Measurements from ENCODE around the gene RUFY4.
"Not testable (repeated sequence)": the region's sequence is repeated elsewhere in the genome, so short reads cannot be mapped to it uniquely, and the experiment has no call there.

Gene RUFY4

DNA sequence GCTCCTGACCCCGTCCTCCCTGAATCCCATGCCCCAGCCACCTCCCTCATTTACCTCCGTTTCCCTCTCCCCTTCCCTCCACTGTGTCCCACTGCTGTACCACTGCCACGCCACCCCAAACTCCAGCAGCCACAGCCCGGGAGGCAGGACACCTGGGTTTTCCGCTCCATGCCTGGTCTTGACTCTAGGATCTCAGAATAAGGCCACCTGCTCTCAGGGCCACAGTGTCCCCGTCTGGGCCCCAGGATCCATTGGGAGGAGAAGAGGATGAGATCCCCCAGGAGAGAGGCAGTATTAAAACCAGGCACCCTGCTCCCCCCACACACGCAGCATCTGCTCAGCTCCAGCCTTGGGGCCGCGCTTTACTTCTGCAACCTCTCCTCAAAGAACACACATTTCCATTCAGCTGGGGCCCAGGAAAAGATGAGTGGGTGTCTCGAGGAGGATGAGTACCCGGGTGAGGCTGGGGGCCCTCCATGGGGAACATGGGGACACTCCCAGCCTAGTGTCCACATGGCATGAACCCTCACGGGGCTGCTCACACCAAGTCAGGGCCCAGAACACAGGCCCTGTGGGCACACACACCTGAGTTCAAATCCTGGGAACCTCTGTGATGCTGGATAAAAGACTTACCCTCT is 33.5 kb upstream of the RUFY4 start:
- H3K27me3 ChIP-seq (ENCODE audit: low read depth): peaks cover 10% of the 10 kb centered on the region
- DNase-seq (ENCODE audit: low spot score in 2 of 2): no peak
- H3K9me3 ChIP-seq: no peaks in the 10 kb centered on the region
- H3K36me3 ChIP-seq (replicated peaks): no peaks in the 10 kb centered on the region
- H3K4me3 ChIP-seq: no peak overlapping the region
- in situ Hi-C loops (cut with MboI; ENCODE audit: low sequenced_read_pairs): no loop called here
- no peaks in the 10 kb centered on the region for H3K4me1 ChIP-seq

DNA sequence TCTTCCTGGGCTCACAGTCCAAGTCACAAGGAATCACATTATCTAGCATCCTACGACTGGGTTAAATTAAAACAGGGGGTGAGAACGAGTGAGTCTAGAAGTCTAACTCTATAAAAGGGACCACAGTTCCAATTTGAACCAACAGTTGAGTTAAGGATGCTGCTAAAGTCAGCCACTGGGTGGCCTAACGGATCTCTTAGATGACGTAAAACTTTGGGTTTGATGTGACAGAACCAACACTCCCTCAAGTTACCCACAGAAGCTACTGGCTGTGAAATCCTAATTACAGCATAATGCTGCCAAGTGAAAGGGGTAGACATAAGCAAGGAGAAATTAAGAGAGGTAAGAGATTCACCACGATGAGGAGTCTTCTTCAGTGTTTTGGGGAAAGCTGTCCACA is 32.7 kb upstream of the RUFY4 start:
- DNase-seq (ENCODE audit: low spot score in 2 of 2): no peak
- Histone ChIP-seq H3K36me3 (replicated peaks) (no peaks in the 10 kb centered on the region), H3K9me3 (no peaks in the 10 kb centered on the region), H3K4me1 (no peaks in the 10 kb centered on the region), H3K4me3 (no peak overlapping the region), H3K27me3 (ENCODE audit: low read depth) (peaks cover 10% of the 10 kb centered on the region)
- in situ Hi-C loops (cut with MboI; ENCODE audit: low sequenced_read_pairs): no loop called here

DNA sequence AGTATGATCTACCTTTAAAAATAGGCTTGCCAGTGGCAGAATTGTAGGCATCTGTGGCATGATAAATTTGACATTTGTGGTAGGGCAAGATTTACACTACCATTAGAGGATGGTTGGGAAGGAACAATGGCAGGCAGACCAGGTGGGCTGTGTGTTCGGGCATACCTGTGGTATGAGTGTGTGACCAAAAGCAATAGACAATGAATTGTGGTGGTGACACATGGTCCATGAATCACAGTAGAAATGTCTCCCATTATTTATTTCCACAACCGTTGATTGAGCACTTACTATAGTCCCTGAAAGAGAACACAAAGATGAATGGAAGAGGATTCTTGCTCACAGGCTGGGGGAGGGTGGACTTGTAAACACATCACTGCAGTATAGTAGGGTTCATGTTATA is 29.9 kb upstream of the RUFY4 start:
- H3K36me3 ChIP-seq (replicated peaks): no peaks in the 10 kb centered on the region
- no peak overlapping the region for H3K4me3 ChIP-seq
- in situ Hi-C loops (cut with MboI; ENCODE audit: low sequenced_read_pairs): no loop called here
- H3K9me3 ChIP-seq: no peaks in the 10 kb centered on the region
- DNase-seq (ENCODE audit: low spot score in 2 of 2): no peak
- peaks cover 10% of the 10 kb centered on the region for H3K27me3 ChIP-seq (ENCODE audit: low read depth)
- no peaks in the 10 kb centered on the region for H3K4me1 ChIP-seq

DNA sequence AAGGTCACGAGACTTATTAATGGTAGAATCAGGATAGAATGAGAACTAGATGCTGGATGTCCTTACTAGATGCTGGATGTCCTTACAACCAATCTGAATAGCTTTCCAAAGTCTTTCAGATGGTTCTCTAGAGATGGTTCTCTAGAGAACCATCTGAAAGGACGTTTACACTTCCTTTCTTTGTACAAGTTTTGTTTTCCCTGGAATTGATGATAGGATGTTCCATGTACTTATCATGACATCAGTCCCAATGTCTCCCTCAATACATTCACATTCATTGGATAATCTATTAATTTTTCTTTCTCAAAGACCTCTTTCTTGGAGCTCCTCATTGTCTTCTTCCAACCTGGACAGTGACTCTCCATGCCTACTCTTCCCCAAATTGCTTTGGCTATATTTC is 28.2 kb upstream of the RUFY4 start:
- H3K4me1 ChIP-seq: no peaks in the 10 kb centered on the region
- in situ Hi-C loops (cut with MboI; ENCODE audit: low sequenced_read_pairs): no loop called here
- H3K36me3 ChIP-seq (replicated peaks): no peaks in the 10 kb centered on the region
- no peak for DNase-seq (ENCODE audit: low spot score in 2 of 2)
- no peaks in the 10 kb centered on the region for H3K9me3 ChIP-seq
- H3K27me3 ChIP-seq (ENCODE audit: low read depth): peaks cover 10% of the 10 kb centered on the region
- no peak overlapping the region for H3K4me3 ChIP-seq

DNA sequence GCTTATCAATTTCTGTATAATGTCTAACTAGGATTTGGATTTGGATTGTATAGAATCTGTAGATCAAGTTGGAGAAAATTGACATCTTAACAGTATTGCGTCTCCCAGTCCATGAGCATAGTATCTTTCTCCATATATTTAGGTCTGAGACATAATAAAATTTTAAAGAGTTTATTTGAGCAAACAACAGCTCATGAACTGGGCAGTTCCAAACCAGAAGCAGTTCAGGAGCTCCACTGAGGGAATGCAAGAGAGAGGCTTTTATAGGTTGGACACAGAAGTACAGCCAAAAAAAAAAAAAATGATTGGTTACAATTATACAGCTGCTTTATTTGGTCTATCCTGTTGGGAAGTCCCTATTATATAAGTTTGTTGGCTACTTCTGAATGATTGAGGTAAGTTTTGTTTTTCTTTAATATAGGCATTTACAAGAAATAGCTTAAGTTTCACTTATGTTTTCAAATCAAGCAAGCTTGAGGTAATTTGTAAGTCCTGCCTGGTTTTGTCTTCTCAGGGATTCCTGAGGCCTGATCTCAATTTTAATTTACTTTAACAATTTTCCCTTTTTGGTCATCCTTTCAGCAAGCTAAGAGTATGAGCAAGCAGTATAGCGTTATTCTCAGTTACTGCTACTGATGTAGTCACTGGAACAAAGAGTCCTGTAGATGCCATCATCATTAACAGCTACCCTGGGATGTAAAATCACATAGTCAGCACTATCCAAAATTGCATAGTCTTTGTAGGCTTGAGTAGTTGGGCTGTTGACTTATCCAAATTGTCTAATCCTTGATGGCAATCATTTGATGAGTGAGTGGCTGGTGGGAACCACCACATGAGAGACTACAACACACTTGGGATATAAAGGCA is 27.5 kb upstream of the RUFY4 start:
- peaks cover 10% of the 10 kb centered on the region for H3K27me3 ChIP-seq (ENCODE audit: low read depth)
- no peaks in the 10 kb centered on the region for H3K4me1 ChIP-seq
- H3K4me3 ChIP-seq: no peak overlapping the region
- DNase-seq (ENCODE audit: low spot score in 2 of 2): no peak
- no peaks in the 10 kb centered on the region for H3K9me3 ChIP-seq
- H3K36me3 ChIP-seq (replicated peaks): no peaks in the 10 kb centered on the region
- in situ Hi-C loops (cut with MboI; ENCODE audit: low sequenced_read_pairs): no loop called here

DNA sequence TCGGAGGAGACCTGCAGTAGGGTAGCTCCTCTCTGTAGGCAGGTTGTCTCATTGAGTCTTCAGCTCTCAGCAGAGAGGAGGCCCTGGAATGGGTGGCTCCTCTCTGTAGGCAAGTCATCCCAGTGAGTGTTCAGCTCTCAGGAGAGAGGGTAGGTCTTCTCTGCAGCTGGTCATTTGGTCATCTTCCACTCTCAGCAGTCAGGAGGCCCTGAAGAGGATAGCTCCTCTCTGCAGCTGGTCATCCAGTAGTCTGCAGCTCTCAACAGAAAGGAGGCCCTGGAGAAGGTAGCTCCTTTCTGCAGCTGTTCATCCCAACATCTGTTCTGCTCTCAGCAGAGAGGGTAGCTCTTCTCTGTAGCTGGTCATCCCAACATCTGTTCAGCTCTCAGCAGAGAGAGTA is 26.0 kb upstream of the RUFY4 start:
- no peak for DNase-seq (ENCODE audit: low spot score in 2 of 2)
- Histone ChIP-seq H3K9me3 (no peaks in the 10 kb centered on the region), H3K4me3 (no peak overlapping the region), H3K4me1 (no peaks in the 10 kb centered on the region), H3K36me3 (replicated peaks) (no peaks in the 10 kb centered on the region), H3K27me3 (ENCODE audit: low read depth) (peaks cover 5% of the 10 kb centered on the region)
- in situ Hi-C loops (cut with MboI; ENCODE audit: low sequenced_read_pairs): no loop called here

DNA sequence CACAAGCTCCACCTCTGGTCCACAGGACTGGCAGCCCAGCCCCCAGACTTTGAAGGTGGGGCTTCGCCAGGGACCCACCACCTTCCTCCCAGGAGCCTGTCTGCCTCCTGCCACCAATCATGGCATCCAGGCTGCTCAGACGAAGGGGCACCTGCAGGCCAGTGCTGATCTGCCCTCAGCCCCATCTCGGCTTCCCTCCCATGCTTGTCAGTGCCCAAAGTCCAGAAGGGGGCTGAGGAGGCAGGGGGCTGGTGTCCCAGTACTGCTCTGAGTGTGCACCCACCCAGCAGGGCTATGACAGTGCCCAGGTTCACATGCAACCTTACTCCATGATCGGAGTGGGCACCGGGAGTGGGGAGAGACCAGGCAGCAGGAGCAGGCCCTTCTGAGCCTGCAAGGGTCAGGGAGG is 25.3 kb upstream of the RUFY4 start:
- H3K27me3 ChIP-seq (ENCODE audit: low read depth): peaks cover 2% of the 10 kb centered on the region
- no peaks in the 10 kb centered on the region for H3K4me1 ChIP-seq
- in situ Hi-C loops (cut with MboI; ENCODE audit: low sequenced_read_pairs): no loop called here
- DNase-seq (ENCODE audit: low spot score in 2 of 2): no peak
- H3K36me3 ChIP-seq (replicated peaks): no peaks in the 10 kb centered on the region
- H3K9me3 ChIP-seq: no peaks in the 10 kb centered on the region
- no peak overlapping the region for H3K4me3 ChIP-seq

DNA sequence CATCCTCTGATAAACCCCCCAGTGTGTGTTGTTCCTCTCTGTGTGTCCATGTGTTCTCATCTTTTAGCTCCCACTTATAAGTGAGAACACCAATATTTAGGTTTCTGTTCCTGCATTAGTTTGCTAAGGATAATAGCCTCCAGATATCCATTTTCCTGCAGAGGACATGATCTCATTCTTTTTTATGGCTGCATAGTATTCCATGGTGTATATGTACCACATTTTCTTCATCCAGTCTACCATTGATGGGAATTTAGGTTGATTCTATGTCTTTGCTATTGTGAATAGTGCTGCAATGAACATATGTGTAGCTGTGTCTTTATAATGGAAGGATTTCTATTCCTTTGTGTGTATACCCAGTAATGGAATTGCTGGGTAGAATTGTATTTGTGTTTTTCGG is 24.5 kb upstream of the RUFY4 start:
- in situ Hi-C loops (cut with MboI; ENCODE audit: low sequenced_read_pairs); DNase-seq (ENCODE audit: low spot score in 2 of 2); H3K4me3 ChIP-seq; H3K36me3 ChIP-seq (replicated peaks); H3K9me3 ChIP-seq; H3K27me3 ChIP-seq (ENCODE audit: low read depth); H3K4me1 ChIP-seq: not testable (repeated sequence)

DNA sequence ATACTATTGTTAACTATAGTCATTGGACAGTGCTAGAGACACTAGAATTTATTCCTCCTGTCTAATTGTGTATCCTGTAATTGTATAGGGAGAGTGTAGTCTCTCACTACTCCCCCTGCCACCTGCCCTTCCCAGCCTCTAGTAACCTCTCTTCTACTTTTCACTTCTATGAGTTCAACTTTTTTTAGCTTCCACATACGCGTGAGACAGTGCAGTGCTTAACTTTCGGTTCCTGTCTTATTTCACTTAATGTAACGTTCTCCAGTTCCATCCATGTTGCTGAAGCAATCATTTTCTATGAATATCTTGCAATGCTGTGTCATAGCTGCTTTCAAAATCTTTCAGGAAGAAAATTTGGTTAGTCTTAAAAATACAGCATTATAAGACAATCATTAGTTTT is 22.8 kb upstream of the RUFY4 start:
- in situ Hi-C loops (cut with MboI; ENCODE audit: low sequenced_read_pairs): no loop called here
- Histone ChIP-seq H3K9me3 (no peaks in the 10 kb centered on the region), H3K4me3 (no peak overlapping the region), H3K27me3 (ENCODE audit: low read depth) (peaks cover 2% of the 10 kb centered on the region; the same call in 1 of the 2 replicates), H3K36me3 (replicated peaks) (no peaks in the 10 kb centered on the region), H3K4me1 (no peaks in the 10 kb centered on the region)
- no peak for DNase-seq (ENCODE audit: low spot score in 2 of 2)

DNA sequence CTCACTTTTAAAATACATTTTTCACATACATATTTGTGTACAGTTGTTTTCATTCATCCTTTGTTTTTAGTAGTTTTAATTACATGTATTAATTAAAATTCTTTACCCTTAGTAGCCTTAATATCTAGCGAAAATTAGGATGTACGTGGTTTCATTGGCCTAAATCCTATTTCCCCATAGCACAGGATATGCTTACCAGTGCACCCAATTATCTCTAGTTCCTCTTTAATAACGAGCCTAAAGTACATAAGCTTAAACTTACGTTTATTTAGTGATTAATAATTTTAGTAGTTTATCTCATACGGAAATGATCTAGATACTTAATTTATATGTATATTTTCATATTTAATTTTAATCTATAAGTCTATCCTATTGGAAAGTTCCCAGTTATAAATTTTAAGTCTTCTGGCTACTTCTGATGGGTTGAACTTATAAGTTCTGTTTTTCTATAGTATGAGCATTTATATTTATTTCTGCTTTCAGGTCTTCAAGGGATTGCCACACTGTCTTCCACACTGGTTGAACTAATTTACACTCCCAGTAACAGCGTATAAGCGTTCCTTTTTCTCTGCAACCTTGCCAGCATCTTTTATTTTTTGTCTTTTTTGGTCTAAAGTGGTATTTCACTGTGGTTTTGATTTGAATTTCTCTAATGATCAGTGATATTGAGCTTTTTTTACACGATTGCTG is 21.4 kb upstream of the RUFY4 start:
- no peaks in the 10 kb centered on the region for H3K9me3 ChIP-seq
- no peak overlapping the region for H3K4me3 ChIP-seq
- in situ Hi-C loops (cut with MboI; ENCODE audit: low sequenced_read_pairs): no loop called here
- H3K27me3 ChIP-seq (ENCODE audit: low read depth): peaks cover 2% of the 10 kb centered on the region; the same call in 1 of the 2 replicates
- H3K4me1 ChIP-seq: no peaks in the 10 kb centered on the region
- no peaks in the 10 kb centered on the region for H3K36me3 ChIP-seq (replicated peaks)
- DNase-seq (ENCODE audit: low spot score in 2 of 2): no peak

DNA sequence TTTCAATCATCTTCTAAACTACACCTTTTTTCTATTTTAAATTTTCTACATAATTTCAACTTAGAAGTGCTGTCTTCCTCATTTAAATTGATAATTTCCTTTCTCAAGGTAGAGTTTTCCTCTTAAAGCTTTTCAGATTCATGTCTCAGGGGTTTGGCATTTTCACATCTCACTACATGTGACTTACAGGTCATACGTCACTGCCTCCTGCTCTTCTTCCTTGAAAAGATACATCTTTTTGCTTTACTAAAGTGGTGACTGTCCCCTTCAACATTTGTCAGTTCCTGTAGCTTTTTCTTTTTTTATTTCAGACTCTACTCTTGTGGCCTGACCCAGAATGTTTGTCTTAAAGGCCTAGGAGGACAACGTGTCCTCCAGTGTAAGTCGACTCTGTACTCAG is 17.1 kb upstream of the RUFY4 start:
- in situ Hi-C loops (cut with MboI; ENCODE audit: low sequenced_read_pairs): no loop called here
- H3K4me3 ChIP-seq: no peak overlapping the region
- DNase-seq (ENCODE audit: low spot score in 2 of 2): no peak
- H3K27me3 ChIP-seq (ENCODE audit: low read depth): peaks cover 5% of the 10 kb centered on the region
- no peaks in the 10 kb centered on the region for H3K9me3 ChIP-seq
- no peaks in the 10 kb centered on the region for H3K4me1 ChIP-seq
- H3K36me3 ChIP-seq (replicated peaks): no peaks in the 10 kb centered on the region

DNA sequence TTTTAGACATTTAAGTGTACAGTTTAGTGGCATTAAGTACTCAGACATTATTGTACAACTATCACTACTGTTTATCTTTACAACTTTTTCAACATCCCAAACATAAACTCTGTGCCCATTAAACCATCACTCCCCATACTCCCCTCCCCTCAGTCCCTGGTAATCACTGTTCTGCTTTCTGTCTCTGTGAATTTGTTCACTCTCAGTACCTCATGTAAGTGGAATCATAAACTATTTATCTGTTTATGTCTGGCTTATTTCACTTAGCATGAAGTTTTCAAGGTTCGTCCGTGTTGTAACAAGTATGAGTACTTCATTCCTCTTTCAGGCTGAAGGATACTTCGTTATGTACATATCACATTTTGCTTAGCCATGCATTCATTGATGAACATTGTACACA is 9.8 kb upstream of the RUFY4 start:
- no peak for DNase-seq (ENCODE audit: low spot score in 2 of 2)
- no peaks in the 10 kb centered on the region for H3K4me1 ChIP-seq
- in situ Hi-C loops (cut with MboI; ENCODE audit: low sequenced_read_pairs): no loop called here
- no peaks in the 10 kb centered on the region for H3K36me3 ChIP-seq (replicated peaks)
- H3K4me3 ChIP-seq: no peak overlapping the region
- peaks cover 23% of the 10 kb centered on the region for H3K27me3 ChIP-seq (ENCODE audit: low read depth)
- H3K9me3 ChIP-seq: no peaks in the 10 kb centered on the region

DNA sequence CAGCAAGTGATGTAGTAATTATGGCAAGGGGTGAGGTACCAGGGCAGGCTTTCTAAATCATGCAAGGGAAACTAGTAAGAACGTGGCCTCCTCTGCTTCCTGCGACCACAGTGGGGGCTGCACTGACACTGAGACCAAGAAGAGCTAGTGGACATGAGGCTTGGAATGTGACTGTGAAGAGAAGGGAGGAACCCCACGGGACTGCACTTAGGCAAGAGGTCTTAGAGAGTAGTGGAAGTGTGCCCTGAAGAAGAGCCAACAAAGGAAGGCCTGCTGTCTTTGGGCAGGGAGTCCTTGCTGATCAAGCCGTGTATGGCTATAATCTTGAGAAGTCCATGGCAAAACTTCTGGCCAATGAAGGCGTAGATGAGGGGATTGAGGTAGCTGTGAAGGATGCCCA is 8.9 kb upstream of the RUFY4 start:
- no peaks in the 10 kb centered on the region for H3K4me1 ChIP-seq
- no peaks in the 10 kb centered on the region for H3K36me3 ChIP-seq (replicated peaks)
- H3K9me3 ChIP-seq: no peaks in the 10 kb centered on the region
- in situ Hi-C loops (cut with MboI; ENCODE audit: low sequenced_read_pairs): no loop called here
- H3K4me3 ChIP-seq: no peak overlapping the region
- DNase-seq (ENCODE audit: low spot score in 2 of 2): no peak
- H3K27me3 ChIP-seq (ENCODE audit: low read depth): peaks cover 23% of the 10 kb centered on the region

DNA sequence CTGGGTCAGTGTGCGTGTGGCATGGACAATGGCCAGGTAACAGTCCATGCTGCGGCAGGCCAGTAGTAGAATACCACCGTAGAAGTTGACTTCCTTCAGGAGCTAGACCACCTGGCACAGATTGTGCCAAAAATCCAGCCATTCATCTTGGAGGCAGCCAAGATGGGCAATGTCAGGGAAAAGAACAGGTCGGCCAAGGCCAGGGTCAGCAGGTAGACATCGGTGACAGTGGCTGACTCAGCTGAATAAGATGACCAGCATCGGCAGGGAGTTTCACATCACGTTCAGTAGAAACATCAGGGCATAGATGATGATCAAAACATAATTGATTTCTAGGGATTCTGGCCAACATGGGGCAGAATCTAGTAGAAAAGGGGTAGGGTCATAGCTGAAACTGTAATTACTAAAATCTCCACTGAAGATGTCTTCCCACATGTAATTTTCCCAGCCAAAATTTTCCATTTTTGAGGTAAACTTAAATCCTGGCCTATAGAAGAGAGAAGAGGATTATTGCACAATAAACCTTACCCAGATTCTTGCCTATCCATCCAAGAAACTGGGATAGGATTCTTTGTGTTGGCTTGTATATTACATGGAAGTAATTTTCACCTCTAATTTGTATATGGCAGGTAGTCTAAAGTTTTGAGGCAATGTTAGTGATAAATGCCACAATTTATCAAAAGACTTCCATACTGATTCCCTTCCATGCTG is 7.9 kb upstream of the RUFY4 start:
- in situ Hi-C loops (cut with MboI; ENCODE audit: low sequenced_read_pairs): no loop called here
- Histone ChIP-seq H3K9me3 (no peaks in the 10 kb centered on the region), H3K4me1 (no peaks in the 10 kb centered on the region)

More for the DNA sequence above, 7.9 kb upstream of the RUFY4 start:
- Histone ChIP-seq H3K27me3 (ENCODE audit: low read depth) (peaks cover 23% of the 10 kb centered on the region), H3K36me3 (replicated peaks) (no peaks in the 10 kb centered on the region), H3K4me3 (no peak overlapping the region)
- no peak for DNase-seq (ENCODE audit: low spot score in 2 of 2)
